NCI-H1436 treated with DMSO at 0.1 percent for 48 hours (cell line): ENCODE data around the gene CCNB2.

Experiments used
- DNase-seq: peaks from one replicate; lab custom pipeline; 2025; lab: John Stamatoyannopoulos, UW

The CCNB2 gene

DNA sequence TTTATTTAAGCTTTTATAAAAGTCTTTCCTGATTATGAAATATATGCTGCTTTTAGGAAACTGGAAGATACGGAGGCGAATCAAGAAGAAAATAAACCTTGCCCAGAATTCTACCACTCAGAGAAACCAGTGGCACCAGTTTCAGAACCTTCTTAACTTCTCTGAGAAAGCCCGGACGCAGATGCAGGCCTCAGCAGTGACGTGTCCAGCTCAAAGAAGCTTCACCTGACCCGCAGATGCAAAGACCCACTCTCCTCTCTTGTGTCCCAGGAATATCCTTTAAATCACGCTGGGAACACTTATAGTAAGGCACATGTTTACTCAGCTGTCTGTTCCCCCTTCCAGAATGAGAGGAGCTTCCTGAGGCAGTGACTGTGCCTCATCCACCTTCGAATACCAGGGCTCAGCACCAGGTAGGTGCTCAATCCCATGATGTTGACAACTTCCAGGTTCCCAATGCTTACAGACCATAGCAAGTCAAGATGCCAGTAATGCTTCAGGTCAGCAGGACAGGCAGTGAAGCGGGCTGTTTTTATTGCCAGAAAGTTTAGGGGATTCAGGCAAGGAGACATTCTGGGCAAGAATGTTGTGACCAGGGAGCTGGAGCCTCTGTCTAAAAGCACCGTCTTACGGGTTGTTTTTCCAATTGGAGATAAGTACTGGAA is 61.8 kb downstream of the CCNB2 start:
- DNase-seq: no peak

- DNase-seq: no peak
Measured at GRCh38 chr15:59168536-59168935, 63.6 kb downstream of the CCNB2 start.

DNA sequence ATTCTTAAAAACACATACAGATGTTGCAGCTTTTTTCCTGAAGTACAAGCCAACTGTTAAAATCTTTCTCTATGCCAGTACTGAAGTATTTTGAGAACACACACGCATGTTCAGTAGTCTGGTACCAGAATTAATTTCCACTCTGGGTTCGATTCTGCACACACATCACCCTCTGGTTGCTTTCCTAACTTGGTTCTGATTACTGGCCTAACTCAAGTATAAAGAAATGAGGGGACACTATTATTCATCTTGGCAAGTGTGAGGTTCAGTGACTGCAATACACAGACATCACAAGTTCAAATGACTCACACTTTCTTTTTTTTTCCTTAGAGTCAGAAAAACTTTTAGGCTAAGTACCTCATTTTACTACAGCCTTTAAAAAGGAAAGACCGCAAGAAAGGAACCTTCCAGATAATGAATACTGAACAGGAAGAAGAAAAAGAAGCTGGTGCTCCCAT is 64.3 kb downstream of the CCNB2 start:
- no peak for DNase-seq

DNA sequence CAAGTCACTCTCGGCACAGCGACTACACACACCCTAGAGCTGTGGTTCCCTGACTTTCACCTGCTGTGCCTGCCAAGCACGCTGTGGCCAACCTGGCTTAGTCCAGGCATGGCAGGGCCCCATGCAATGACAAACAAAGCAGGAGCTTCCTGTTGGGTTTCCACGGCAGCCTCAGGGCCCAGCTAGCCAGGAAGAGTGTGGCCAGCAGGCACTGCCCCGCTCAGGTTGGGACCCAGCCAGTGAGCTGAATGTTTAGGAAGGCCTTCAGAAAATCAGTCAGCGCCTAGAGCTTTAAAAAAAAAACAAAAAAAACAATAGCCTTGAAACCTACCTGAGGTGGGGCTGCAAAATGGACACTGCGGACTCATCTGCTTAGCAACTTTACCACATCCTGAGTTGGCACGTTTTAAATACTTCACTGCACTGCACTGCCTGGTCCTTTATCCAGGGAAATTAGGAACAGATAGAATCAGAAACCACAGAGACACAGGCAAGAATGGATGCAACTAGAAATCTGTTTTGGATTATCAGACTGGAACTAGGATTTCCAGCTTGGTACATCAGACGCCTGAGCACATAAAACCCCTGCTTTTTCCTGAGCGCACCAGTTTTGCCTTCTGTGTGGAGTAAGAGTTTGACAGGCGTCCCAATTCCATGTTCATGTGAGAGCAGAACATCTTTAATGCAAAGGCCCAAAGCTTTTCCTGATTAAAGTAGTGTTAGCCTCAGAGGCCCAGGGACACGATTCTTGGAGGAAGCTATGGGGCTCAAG is 65.5 kb downstream of the CCNB2 start:
- DNase-seq: no peak

- no peak for DNase-seq
Measured at GRCh38 chr15:59171067-59171397, 66.1 kb downstream of the CCNB2 start.

- DNase-seq: no peak
Measured at GRCh38 chr15:59172289-59172901, 67.4 kb downstream of the CCNB2 start.

GRCh38 chr15:59173194-59173593 is 68.2 kb downstream of the CCNB2 start:
- no peak for DNase-seq

DNA sequence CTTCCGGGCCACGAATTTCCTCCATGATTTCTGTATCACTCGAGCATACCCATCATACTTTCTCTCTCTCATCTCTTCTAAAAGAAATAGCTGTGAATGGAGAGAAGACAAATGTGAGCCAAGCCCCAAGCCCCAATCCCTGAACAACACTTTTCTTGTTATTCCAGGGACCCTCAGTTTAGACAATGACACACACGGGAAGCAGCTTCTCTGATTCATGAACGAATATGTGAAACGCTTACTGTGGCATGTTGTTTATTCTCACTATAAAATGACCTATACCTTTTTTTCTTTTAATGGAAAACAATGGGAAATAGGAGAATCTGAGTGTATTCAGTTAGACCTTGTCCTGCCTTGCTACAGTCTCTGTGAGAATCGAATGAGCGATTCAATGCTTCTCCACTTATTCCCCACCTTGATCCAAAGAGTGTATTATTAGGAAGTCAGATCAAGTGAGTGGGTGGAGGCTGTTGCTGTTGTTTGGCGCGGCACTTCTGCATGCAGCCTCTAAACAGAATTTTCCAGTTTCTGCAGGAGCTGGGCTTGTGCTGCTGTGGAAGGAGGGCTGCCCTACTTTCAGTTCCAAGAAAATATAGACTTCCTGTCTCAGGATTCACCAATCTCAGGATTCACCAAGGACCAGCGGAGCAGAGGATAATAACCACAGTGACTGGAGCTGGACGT is 69.3 kb downstream of the CCNB2 start:
- no peak for DNase-seq
